Suprapubic skin (tissue), 3 donors: ENCODE measurements around the gene TNFRSF8.

Experiments used
- EP300 ChIP-seq: sonication (generic); formaldehyde crosslinking; IDR thresholded peaks from one replicate; pipeline ENCODE4 v1.6.1; 2017; ENCODE audit warnings: antibody characterized with exemption
- POLR2A ChIP-seq, 2 donors: fragments of 450-650 bp; IDR thresholded peaks; one replicate each; pipeline ENCODE4 v1.6.1; 2017; ENCODE audit warnings: antibody characterized with exemption in 2 of 2, mild to moderate bottlenecking in 2 of 2, moderate library complexity in 2 of 2
- TF ChIP-seq, protein P1 (sequence below), 2 donors: fragments of 200-600 bp in 1 of 2; fragments of 450-650 bp in 1 of 2; sonication (generic) in 1 of 2; IDR thresholded peaks; one replicate each; pipeline ENCODE4 v1.5.1; 2016 to 2019; ENCODE audit warnings: antibody characterized with exemption in 2 of 2, mild to moderate bottlenecking in 1 of 2, moderate library complexity in 1 of 2

DNA sequence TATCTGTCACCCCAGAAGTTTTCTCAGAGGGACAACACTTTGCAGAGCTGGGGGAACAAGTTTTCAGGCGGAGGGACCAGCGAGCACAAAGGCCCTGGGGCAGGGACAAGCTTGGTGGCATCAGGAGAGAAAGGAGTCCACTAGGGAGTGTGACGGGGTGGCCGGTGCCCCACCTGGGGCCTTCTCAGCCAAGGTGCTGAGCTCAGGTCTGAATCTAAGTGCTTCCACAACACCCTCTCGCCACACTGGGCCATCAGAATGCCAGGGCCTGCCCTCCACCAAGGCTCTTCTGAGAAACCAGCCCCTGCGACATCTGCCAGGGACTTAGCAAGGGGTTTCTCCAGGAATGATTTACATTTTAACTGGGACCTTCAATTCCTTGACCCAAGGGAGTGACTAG is 7.8 kb upstream of the TNFRSF8 start:
- TF ChIP-seq POLR2A (IDR thresholded peaks at IDR 0.05) = no peak
- TF ChIP-seq EP300 = no peak
- TF ChIP-seq, protein P1, sequence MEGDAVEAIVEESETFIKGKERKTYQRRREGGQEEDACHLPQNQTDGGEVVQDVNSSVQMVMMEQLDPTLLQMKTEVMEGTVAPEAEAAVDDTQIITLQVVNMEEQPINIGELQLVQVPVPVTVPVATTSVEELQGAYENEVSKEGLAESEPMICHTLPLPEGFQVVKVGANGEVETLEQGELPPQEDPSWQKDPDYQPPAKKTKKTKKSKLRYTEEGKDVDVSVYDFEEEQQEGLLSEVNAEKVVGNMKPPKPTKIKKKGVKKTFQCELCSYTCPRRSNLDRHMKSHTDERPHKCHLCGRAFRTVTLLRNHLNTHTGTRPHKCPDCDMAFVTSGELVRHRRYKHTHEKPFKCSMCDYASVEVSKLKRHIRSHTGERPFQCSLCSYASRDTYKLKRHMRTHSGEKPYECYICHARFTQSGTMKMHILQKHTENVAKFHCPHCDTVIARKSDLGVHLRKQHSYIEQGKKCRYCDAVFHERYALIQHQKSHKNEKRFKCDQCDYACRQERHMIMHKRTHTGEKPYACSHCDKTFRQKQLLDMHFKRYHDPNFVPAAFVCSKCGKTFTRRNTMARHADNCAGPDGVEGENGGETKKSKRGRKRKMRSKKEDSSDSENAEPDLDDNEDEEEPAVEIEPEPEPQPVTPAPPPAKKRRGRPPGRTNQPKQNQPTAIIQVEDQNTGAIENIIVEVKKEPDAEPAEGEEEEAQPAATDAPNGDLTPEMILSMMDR (IDR thresholded peaks at IDR 0.05) = no peak
